NCI-H446 (cell line): ENCODE measurements around the gene SNAPC1.
A peak's percentile ranks its signal among the peaks of the same experiment; 100 is the strongest.
"Not testable (repeated sequence)": the region's sequence is repeated elsewhere in the genome, so short reads cannot be mapped to it uniquely, and the experiment has no call there.

Source experiments
- DNase-seq, 2 experiments: peaks; one replicate each; lab custom pipeline; 2025; lab: John Stamatoyannopoulos, UW

The SNAPC1 gene, protein sequence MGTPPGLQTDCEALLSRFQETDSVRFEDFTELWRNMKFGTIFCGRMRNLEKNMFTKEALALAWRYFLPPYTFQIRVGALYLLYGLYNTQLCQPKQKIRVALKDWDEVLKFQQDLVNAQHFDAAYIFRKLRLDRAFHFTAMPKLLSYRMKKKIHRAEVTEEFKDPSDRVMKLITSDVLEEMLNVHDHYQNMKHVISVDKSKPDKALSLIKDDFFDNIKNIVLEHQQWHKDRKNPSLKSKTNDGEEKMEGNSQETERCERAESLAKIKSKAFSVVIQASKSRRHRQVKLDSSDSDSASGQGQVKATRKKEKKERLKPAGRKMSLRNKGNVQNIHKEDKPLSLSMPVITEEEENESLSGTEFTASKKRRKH

DNA sequence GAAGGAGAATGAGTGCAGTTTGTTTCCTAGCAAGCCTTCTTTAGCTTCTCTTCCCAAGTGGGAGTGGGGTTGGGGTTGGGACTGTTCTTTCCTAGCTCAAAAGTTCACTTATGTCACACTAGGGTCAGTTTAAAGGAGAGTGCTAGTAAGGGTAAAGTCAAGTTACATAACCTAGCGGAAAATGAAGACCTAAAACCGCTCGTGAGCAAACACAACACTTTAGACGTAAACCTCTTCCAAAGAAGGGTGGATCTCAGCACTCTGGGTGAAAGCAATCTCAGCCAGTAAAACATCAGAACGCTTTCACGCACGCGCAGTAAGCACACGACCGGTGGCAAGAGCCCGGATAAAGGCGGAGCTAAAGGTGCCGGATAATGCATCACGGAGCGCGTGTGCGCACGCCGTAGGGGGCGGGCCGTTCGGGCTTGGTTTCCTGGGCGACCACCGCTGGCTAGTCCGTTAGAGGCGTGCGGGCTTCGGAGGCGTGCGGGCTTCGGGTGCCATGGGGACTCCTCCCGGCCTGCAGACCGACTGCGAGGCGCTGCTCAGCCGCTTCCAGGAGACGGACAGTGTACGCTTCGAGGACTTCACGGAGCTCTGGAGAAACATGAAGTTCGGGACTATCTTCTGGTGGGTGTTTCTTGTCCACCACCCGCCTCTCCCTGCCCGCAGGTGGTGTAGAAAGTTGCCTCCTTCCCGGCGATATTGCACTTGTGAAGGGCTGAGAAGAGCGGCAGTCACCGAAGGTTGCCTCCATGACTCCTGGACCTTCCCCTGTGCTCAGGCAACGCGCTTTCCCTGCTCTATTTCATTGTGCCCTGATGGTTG is at the start of gene SNAPC1:
Gene SNAPC1 (plus strand): TSS at position 462 of the 828 bp plus-strand sequence. CDS start 41 bp downstream, at position 503.
- peak; percentile 94 to 98 for DNase-seq

DNA sequence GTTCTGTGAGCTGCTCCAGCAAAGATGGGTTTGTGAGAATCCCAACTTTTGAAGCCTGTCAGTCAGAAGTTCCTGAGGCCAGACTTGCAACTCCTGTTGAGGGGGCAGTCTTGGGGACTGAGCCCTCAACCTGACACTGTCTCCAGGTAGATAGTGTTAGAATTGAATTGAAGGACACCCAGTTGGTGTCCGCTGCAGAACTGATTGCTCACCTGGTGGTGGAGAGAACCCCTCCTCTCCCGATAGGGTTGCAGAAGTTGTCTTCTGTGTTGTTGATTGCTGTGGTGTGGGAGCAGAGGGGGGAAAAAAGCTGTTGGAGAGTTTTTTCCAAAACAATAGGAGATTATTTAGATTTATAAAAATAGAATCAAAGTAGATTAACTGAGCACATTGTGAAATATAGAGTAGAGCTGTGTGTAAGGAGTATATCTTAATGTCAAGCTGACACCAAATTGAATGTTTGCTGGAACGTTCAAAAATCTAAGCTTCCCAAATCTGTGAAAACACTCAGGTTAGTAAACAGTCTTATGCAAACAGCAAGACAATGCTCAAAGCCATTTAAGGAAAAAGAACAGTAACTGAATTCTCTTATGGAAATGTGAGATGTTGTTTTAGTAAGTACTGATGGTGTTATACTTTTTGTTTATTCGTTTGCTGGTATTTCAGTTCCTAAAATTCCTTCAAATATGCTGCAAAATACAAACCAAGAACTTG is 48.3 kb upstream of the SNAPC1 start:
- DNase-seq: no peak

DNA sequence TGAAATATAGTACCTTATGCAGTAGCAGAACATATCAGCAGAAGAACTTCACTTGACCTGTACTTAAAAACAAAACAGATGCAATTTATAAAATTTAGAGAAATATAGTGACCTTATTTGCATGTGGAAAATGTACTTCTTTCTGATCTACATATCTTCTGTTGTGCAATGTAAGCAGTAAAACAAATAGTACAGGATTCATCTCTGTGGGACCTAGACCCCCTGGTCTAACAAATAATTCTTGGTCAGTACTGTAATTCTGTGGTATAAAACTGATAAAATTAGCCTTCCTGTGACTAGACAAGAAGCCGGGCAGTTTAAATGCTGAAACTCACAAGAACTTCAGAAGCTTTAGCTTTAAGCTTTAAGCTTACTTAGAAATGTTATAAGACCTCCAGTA is 45.3 kb upstream of the SNAPC1 start:
- no peak for DNase-seq

DNA sequence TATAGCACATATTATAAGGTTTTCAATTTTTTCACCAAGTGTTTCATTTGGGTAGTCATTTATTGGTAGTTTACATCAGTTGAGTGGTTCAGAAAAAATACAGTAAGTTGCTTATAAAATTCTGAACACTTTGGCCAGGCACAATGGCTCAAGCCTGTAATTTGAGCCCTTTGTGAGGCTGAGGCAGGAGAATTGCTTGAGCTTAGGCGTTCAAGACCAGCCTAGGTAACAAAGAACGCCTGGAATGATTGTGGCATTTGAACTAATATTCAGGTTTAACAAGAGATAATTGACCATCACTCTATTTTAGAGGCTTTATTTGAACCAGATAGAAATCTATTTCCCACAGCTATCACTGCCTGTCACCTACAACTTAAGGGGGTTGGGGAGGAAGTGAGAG is 44.2 kb upstream of the SNAPC1 start:
- no peak for DNase-seq

DNA sequence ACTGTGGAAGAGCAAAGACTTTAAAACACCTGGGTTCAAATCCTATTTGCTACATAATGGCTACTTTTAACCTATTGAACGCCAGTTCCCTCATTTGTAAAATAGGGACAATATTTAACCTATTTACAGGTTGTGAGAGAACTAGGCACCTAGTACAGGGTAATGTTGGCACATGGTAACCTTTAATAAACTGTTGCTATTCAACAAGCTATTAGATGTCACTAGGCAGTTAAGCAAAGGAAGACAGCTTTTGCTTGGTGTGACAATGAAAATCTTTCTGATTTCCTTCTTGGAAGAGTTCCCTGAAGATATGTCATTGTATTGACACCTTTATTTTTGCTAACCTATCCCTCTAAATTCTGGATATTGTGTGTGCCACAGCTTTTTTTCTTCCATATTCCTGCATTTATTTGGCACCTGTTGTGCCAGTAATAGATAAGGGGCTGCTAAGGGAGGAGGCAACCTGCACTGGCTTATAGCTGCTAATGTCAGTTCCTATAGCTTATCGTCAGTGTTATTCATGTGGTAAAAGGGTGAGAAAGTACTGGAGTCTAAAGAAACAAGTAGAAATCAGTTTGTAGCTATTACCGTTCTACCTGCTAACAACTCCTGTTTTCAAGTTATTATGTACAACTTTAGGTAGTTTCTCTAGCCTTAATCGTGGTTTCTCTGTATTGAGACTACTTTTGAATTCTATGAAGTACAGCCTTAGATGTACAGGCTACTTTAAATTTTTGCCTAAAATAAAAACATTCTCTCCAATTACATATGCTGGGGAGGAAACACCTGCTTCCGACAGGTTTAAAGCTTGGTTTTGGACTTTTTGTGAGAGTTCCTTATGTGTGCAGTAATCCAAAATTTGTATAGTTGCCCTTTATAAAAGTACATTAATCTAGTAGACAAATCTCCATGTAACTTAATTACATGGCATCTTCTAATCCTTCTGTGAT is 42.6 kb upstream of the SNAPC1 start:
- DNase-seq: no peak

DNA sequence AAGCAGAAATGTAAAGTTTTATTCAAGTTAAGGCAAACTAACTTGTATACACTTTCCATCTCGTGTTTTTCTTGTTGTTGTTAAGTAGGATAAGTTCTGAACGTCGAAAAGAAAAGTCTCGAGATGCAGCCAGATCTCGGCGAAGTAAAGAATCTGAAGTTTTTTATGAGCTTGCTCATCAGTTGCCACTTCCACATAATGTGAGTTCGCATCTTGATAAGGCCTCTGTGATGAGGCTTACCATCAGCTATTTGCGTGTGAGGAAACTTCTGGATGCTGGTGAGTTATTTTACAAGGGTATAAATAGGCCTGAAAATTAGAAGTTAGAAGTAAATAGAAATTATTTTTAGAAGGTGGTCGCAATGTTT is 41.9 kb upstream of the SNAPC1 start:
- no peak for DNase-seq

DNA sequence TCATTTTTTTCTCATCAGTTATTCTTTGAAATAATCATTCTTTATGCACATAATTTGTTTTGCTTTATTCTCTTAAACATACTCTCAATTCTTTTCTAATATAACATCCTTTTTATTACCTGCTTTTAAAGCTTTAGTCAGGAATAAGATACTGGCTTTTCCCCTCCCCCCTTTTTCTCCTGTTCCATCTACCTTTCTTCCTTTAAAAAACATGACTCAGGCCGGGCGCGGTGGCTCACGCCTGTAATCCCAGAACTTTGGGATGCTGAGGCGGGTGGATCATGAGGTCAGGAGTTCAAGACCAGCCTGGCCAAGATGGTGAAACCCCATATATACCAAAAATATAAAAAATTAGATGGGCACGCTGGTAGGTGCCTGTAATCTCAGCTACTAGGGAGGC is 41.5 kb upstream of the SNAPC1 start:
- DNase-seq: no peak

DNA sequence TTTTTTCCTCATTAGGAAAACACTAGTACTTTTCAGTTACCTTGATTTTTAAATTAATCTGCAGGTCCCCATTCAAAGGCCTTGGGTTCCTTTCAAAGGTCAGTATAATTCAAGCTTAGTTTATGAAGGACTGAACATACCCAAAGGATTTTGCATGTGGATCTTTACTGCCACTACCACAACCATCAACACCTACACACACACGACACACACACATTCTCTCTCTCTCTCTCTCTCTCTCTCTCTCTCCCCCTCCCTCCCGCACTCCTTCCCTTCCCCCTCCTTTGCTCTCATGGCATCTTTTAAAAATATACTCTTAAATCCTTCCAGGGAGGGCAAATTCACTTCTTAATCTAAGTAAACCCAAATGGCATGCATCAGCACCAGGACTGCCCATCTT is 38.1 kb upstream of the SNAPC1 start:
- no peak for DNase-seq

DNA sequence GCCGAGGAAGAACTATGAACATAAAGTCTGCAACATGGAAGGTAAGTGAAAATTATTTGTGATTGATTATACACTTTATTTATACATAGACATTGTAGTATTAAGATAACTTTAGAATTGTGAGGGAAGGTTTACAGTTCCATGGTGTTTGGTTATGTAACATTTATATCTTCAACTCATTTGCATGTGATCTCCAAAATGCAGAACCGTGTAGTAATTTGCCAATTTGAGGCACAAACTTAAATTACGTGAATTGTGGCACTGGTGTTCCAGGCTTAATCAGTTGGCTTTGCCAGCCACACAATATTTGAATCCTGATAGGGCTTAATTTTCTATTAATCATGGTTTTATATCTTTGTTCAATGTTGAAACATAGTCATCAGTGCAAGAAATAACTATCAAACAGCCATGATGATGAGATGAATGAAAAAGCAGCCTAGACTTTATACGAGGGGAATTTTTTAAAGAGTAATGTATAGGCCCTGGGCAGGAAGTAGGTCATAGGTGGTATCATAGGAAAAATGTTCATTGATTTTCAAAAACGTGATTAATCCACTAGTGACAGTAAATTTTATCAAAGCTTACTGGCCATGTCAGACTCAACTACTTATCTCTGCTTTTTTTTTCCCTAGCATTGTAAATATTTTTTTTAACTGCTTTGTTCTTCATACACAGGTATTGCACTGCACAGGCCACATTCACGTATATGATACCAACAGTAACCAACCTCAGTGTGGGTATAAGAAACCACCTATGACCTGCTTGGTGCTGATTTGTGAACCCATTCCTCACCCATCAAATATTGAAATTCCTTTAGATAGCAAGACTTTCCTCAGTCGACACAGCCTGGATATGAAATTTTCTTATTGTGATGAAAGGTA is 35.2 kb upstream of the SNAPC1 start:
- DNase-seq: no peak

DNA sequence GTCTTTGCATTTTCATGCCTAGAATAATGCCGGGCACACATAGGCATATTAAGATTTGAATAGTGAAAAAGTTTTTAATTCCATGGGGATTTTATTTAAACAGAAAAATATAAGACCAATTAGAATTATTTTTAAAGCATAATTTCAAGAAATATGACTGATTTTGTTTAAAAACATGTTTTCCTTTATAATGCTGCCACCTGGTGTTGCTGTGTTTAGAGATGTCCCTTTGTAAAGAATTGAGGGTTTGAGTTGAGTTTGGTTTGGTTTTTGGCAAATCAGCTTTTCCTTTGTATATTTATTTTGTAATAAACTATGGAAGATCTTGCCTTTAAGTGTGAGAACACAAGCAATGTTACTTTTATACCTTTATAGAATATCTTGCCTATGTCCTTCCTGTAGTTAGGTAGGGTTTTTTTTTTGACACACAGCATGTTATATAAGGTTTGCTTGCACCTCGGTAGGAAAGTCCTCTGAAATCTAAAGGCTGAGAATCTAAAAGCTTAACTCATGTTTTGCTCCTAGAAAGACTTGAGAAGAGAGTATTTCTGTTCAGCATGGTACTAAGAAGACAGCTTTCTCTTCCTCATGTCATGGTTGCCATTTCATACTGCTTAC is 31.4 kb upstream of the SNAPC1 start:
- no peak for DNase-seq

DNA sequence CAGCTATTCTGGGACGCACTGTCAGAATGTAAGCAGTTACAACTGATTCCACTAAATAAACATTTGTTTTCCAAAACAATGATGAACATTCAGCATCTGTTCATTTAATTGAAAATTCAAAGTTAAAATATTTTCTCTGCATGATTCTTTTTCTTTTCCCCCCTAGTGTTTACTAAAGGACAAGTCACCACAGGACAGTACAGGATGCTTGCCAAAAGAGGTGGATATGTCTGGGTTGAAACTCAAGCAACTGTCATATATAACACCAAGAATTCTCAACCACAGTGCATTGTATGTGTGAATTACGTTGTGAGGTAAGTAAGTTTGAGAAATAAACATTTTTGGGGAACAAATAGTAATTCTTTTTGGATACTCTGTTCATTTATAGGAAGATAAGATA is 28.2 kb upstream of the SNAPC1 start:
- DNase-seq: no peak

DNA sequence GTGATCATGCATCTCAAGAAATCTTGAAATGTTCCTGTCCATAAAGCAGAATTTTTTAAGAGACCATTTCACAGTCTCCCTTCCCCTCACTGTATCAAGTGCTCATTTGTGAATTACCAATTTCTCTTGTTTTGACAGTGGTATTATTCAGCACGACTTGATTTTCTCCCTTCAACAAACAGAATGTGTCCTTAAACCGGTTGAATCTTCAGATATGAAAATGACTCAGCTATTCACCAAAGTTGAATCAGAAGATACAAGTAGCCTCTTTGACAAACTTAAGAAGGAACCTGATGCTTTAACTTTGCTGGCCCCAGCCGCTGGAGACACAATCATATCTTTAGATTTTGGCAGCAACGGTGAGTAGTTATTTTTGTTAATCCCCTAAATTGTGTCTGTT is 25.5 kb upstream of the SNAPC1 start:
- DNase-seq: no peak

DNA sequence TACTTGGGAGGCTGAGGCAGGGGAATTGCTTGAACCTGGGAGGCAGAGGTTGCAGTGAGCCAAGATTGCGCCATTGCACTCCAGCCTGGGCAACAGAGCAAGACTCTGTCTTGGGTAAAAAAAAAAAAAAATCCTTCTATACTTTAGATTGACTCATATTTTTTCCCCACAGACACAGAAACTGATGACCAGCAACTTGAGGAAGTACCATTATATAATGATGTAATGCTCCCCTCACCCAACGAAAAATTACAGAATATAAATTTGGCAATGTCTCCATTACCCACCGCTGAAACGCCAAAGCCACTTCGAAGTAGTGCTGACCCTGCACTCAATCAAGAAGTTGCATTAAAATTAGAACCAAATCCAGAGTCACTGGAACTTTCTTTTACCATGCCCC is 24.3 kb upstream of the SNAPC1 start:
- no peak for DNase-seq

DNA sequence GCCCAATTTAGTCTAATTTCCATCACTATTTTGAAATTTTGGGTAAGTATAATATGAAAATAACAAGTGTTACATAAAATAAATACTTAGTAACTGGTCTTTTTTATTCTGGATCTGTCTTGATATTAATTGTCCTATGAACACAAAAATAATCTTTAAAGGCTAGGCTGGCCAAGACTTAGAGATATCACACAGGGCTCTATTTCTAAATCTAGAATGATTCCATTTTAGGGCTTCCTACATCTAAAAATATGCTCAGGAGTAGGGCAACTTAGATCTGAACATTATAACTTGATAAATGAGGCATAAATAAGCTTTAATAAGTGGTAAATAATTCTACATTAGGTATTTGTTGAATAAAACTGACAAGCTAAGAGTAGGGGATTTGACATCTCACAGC is 23.1 kb upstream of the SNAPC1 start:
- no peak for DNase-seq

DNA sequence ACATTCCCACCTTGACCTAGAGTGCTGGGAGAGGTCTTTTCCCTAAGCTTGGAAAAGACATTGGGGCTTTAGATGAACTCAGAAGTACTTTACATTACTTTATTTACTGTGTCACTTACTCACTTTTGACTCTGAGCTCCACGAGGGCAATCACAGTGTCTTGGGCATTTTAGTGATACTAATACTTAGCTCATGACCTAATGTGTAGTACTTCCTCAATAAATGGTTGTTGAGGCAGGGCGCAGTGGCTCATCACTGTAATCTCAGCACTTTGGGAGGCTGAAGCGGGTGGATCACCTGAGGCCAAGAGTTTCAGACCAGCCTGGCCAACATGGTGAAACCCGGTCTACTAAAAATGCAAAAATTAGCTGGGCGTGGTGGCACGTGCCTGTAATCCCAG is 19.8 kb upstream of the SNAPC1 start:
- DNase-seq: no peak

DNA sequence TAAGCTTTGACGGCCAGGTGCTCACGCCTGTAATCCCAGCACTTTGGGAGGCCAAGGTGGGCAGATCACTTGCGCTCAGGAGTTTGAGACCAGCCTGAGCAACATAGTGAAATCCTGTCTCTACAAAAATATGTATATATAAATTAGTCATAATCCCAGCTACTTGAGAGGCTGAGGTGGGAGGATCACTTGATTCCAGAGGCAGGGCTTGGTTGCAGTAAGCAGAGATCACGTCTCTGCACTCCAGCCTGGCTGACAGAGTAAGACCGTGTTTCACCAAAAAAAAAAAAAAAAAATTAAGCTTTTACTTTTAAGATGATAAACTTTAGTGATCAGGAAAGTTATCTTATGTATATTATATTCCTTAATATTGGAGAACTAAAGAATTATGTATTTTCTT is 18.0 kb upstream of the SNAPC1 start:
- DNase-seq: no peak

DNA sequence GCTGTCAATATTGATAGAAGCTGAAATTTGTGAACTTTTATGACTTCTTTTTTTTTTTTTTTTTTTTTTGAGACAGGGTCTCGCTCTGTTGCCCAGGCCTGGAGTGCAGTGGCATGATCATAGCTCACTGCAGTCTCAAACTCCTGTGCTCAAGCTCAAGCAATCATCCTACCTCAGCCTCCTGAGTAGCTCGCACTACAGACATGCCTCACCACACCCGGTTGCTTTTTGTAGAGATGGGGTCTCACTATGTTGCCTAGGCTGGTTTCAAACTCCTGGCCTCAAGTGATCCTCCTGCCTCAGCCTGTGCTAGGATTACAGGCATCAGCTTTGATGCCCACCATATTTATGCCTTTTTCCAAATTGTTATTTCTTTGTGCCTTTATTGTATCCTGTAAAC is 15.9 kb upstream of the SNAPC1 start:
- DNase-seq: not testable (repeated sequence)

DNA sequence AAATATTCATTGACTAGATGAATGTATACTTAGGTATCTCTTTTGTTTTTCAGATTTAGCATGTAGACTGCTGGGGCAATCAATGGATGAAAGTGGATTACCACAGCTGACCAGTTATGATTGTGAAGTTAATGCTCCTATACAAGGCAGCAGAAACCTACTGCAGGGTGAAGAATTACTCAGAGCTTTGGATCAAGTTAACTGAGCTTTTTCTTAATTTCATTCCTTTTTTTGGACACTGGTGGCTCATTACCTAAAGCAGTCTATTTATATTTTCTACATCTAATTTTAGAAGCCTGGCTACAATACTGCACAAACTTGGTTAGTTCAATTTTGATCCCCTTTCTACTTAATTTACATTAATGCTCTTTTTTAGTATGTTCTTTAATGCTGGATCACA is 15.3 kb upstream of the SNAPC1 start:
- DNase-seq: no peak

DNA sequence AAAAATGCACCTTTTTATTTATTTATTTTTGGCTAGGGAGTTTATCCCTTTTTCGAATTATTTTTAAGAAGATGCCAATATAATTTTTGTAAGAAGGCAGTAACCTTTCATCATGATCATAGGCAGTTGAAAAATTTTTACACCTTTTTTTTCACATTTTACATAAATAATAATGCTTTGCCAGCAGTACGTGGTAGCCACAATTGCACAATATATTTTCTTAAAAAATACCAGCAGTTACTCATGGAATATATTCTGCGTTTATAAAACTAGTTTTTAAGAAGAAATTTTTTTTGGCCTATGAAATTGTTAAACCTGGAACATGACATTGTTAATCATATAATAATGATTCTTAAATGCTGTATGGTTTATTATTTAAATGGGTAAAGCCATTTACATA is 14.9 kb upstream of the SNAPC1 start:
- DNase-seq: no peak

DNA sequence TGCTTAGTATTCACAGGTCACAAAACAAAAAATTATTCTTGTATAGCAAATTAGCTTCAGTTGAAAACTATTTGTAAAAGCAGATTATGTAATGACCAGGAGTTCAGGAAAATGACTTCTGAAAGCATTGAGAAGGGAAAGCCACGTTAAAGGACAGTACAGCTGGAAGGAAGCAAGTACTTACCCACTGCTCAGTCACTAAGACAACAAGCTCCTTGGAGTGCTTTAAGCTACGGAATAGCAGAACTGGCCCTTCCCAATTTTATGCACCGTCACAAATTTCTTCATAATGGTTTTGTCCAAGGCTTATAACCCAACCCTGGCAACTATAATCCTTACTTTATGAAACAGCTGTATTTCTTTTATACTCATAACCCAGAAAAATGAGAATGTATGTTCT is 13.0 kb upstream of the SNAPC1 start:
- DNase-seq: no peak
